Upper lobe of left lung (tissue), 4 donors: ENCODE measurements around the gene FOXP4.

Experiments
- POLR2A ChIP-seq, 4 donors: fragments of 450-650 bp; IDR thresholded peaks; one replicate each; pipeline ENCODE4 v1.5.1; 2016 to 2017; ENCODE audit warnings: antibody characterized with exemption in 4 of 4, mild to moderate bottlenecking in 2 of 4
- POLR2AphosphoS5 ChIP-seq, 2 donors: sonication (generic); formaldehyde crosslinking; IDR thresholded peaks; one replicate each; pipeline ENCODE4 v1.5.1; 2017; ENCODE audit warnings: antibody characterized with exemption in 2 of 2

GRCh38 chr6:41558033-41558807 lies 12.0 kb downstream of the FOXP4 start:
- TF ChIP-seq POLR2A (IDR thresholded peaks at IDR 0.05) (no peak), POLR2AphosphoS5 (IDR thresholded peaks at IDR 0.05) (no peak)
